Mammary epithelial cell (primary cell): Measurements from ENCODE around the gene IL1RL2.

Experiments
- CTCF ChIP-seq, 2 donors: IDR thresholded peaks in 1 of 2; conservative IDR thresholded peaks in 1 of 2; 2 replicates each; pipeline ENCODE4 v1.5.1; 2011 to 2012; ENCODE audit warnings: inconsistent platforms in 2 of 2, low read length in 2 of 2, mild to moderate bottlenecking in 2 of 2, control low read depth in 1 of 2, low read depth in 1 of 2; ENCODE audit not compliant: insufficient read depth in 1 of 2; ENCODE audit errors: extremely low read depth in 1 of 2
- EZH2 ChIP-seq: IDR thresholded peaks from 2 replicates; pipeline ENCODE4 v1.6.1; 2012; ENCODE audit warnings: low read length, inconsistent platforms, borderline replicate concordance

GRCh38 chr2:102147935-102148334, 38.9 kb upstream of the IL1RL2 start:
- TF ChIP-seq CTCF (conservative IDR thresholded peaks at IDR 0.05 in 1 of 2, IDR thresholded peaks at IDR 0.05 in 1 of 2; ENCODE audit: extremely low read depth in 1 of 2, insufficient read depth in 1 of 2, low read depth in 1 of 2, low read length in 2 of 2) (no peak), EZH2 (no peak)
